Right atrium auricular region (tissue), 2 donors: Measurements from ENCODE around the gene INSIG1. TPM values are rescaled to one million over a fixed set of nuclear protein-coding genes. Genes with fewer than 3 reads are reported as not detected.

Experiments
- DNase-seq: peaks from one replicate; pipeline ENCODE4 v3.0.0-alpha.2; 2019; ENCODE audit warnings: low spot score
- H3K27ac ChIP-seq, 2 donors: fragments of 200-600 bp; sonication (generic); 1 replicate in 1 of 2; 2 replicates in 1 of 2; pipeline ENCODE4 v1.5.1; 2016 to 2019
- H3K27me3 ChIP-seq, 2 donors: fragments of 200-600 bp; sonication (generic); one replicate each; pipeline versions ENCODE4 v1.5.1 to v1.6.0; 2017 to 2019
- H3K36me3 ChIP-seq: fragments of 200-600 bp; sonication (generic); one replicate; pipeline ENCODE4 v1.5.1; 2016
- H3K4me1 ChIP-seq, 2 donors: fragments of 200-600 bp; sonication (generic); one replicate each; pipeline versions ENCODE4 v1.5.1 to v1.6.0; 2017 to 2019
- H3K4me3 ChIP-seq, 2 donors: fragments of 200-600 bp; sonication (generic); 1 replicate in 1 of 2; 2 replicates in 1 of 2; pipeline ENCODE4 v1.5.1; 2017 to 2019; ENCODE audit warnings: mild to moderate bottlenecking in 1 of 2, moderate library complexity in 1 of 2
- H3K9me3 ChIP-seq, 2 donors: fragments of 200-600 bp; sonication (generic); one replicate each; pipeline ENCODE4 v1.5.1; 2019
- total RNA-seq, 2 donors: library from RNA; depleted of rRNA; stranded (reverse); fragments of >200 nt; gene quantifications; one replicate each; pipeline ENCODE4 v1.1.0, GENCODE V29; 2016
- TF ChIP-seq, protein P1 (sequence below), 2 donors: fragments of 200-600 bp; sonication (generic); IDR thresholded peaks; one replicate each; pipeline ENCODE4 v1.5.1; 2019; ENCODE audit warnings: antibody characterized with exemption in 2 of 2

Gene INSIG1
- total RNA-seq, 2 donors from 2014 or later = 15.8 to 25.7 TPM

DNA sequence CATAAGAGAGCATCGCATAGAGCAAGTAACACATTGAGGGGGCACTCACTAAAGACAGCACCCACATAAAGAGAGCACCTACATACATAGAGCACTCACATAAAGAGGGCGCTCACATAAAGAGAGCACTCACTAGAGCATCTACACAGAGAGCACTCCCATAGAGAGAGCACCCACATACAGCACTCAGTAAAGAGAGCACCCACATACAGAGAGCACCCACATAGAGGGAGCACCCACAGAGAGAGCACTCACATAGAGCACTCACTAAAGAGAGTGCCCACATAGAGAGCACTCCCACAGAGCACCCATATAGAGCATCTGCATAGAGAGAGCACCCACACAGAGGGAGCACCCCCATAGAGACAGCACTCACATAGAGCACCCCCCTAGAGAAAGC lies 47.8 kb downstream of the INSIG1 start:
- H3K4me3 ChIP-seq = no peak overlapping the region
- no peak for DNase-seq
- TF ChIP-seq, protein P1, sequence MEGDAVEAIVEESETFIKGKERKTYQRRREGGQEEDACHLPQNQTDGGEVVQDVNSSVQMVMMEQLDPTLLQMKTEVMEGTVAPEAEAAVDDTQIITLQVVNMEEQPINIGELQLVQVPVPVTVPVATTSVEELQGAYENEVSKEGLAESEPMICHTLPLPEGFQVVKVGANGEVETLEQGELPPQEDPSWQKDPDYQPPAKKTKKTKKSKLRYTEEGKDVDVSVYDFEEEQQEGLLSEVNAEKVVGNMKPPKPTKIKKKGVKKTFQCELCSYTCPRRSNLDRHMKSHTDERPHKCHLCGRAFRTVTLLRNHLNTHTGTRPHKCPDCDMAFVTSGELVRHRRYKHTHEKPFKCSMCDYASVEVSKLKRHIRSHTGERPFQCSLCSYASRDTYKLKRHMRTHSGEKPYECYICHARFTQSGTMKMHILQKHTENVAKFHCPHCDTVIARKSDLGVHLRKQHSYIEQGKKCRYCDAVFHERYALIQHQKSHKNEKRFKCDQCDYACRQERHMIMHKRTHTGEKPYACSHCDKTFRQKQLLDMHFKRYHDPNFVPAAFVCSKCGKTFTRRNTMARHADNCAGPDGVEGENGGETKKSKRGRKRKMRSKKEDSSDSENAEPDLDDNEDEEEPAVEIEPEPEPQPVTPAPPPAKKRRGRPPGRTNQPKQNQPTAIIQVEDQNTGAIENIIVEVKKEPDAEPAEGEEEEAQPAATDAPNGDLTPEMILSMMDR (IDR thresholded peaks at IDR 0.05) = no peak
- peaks cover 0 to 8% of the 10 kb centered on the region in 2 donors for H3K4me1 ChIP-seq
- H3K27ac ChIP-seq = no peak overlapping the region
- H3K36me3 ChIP-seq = no peaks in the 10 kb centered on the region
- no peaks in the 10 kb centered on the region for H3K27me3 ChIP-seq
- H3K9me3 ChIP-seq = no peaks in the 10 kb centered on the region

DNA sequence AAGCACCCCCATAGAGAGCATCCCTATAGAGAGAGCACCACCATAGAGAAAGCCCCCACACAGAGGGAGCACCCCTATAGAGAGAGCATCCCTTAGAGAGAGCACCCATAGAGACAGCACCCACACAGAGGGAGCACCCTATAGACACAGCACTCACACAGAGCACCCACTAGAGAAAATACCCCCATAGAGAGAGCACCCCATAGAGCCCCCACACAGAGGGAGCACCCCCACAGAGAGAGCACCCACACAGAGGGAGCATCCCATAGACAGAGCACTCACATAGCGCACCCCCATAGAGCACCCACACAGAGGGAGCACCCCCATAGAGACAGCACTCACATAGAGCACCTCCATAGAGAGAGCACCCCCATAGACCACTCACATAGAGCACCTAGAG lies 48.6 kb downstream of the INSIG1 start:
- Histone ChIP-seq H3K36me3 (no peaks in the 10 kb centered on the region), H3K27ac (no peak overlapping the region), H3K4me3 (no peak overlapping the region), H3K27me3 (no peaks in the 10 kb centered on the region), H3K4me1 (peaks cover 0 to 8% of the 10 kb centered on the region in 2 donors), H3K9me3 (no peaks in the 10 kb centered on the region)
- TF ChIP-seq, protein P1 (IDR thresholded peaks at IDR 0.05) = no peak
- DNase-seq = no peak

DNA sequence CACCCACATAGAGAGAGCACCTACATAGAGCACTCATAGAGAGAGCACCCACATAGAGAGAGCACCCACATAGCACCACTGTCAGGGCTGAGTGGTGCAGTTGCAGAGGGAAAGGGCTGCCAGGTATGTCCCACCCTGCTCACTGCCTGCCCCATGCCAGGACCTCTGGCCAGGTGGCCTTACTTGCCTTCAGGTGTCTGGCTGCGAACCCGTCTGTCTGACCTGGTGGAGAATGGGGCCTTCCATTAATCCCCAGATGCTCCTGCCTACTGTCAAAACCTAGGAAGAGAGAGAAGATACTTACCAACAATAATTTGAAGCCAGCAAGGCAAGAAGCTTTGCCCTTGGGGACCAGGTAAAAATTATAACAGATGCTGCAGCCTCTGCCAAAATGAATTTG lies 51.1 kb downstream of the INSIG1 start:
- Histone ChIP-seq H3K27me3 (no peaks in the 10 kb centered on the region), H3K4me3 (no peak overlapping the region), H3K27ac (no peak overlapping the region), H3K9me3 (no peaks in the 10 kb centered on the region), H3K36me3 (no peaks in the 10 kb centered on the region), H3K4me1 (peaks cover 0 to 8% of the 10 kb centered on the region in 2 donors)
- TF ChIP-seq, protein P1 (IDR thresholded peaks at IDR 0.05) = no peak
- DNase-seq = no peak

DNA sequence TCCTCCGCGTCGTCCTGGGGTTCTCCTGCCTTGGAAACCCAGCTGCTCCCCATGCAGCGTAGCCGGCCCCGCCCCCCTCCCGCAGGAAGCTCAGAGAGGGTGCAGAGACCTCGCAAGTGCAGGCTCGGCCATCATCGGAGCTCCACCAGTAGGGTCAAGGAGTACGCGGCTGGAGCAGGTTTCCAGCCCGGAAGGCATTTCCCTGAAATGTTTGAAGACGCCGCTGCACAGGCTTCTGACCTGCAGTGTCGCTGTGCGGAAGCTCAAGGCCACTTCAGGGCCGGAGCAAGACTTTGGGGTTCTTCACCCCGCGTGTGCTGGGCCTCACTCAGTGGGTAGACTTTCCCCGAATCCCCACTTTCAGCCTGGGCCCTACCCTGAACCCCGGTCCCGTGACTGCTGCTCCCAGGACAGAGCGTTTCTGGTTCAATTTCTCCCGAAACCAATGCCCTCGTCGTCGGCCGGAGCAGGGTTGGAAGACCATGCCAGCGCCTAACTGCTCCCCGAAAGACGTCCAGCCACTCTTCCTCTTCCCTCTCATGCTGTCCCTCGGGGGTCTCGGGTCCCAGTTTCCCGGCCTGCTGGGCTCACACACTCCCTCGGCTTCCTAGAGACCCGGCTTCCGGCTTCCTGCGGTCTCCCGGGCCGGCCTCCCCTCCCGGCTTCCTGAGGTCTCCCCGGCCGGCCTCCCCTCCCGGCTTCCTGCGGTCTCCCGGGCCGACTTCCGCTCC lies 52.1 kb downstream of the INSIG1 start:
- Histone ChIP-seq H3K4me1 (peaks cover 0 to 4% of the 10 kb centered on the region in 2 donors), H3K9me3 (no peaks in the 10 kb centered on the region), H3K36me3 (no peaks in the 10 kb centered on the region), H3K4me3 (no peak overlapping the region), H3K27me3 (no peaks in the 10 kb centered on the region), H3K27ac (no peak overlapping the region)
- TF ChIP-seq, protein P1 (IDR thresholded peaks at IDR 0.05) = no peak
- no peak for DNase-seq

DNA sequence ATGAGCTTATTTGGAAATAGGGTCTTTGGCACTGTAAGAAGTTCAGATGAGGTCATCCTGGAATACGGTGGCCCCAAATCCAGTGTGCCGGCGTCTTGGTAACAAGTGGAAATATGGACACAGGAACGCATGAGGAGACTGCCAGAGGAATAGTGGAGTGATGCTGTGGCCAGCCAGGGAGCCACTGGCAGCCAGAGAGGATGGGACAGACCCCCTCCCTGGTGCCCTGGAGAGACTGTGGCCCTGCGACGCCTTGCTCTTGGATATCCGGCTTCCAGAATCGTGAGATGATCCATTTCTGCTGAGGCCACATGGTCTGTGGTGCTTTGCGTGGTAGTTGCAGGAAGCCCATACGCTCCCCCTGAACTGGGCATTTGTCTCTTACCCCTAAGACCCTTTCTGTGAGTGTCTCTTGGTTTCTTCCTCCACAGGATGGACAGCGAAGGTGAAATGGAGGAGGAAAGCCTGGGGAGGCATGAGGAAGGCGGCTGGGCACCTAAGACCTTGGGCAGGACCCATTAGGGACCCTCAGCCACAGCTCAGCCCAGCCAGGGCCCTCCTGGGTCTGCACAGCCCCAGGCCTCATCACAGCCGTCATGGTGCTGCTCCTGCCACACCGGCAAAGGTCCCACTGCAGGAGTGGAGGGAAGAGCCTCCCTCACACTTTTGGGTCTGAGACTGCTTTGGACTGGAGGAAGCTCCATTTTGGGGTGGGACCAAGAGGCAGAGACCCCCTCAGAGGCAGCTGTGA lies 53.6 kb downstream of the INSIG1 start:
- Histone ChIP-seq H3K27ac (no peak overlapping the region), H3K4me3 (no peak overlapping the region), H3K36me3 (no peaks in the 10 kb centered on the region), H3K4me1 (no peaks in the 10 kb centered on the region), H3K27me3 (no peaks in the 10 kb centered on the region), H3K9me3 (no peaks in the 10 kb centered on the region)
- DNase-seq = no peak
- TF ChIP-seq, protein P1 (IDR thresholded peaks at IDR 0.05) = no peak
